ENCODE data around the gene PRCP. TPM values are rescaled to one million over a fixed set of nuclear protein-coding genes. Genes with fewer than 3 reads are reported as not detected.

Gene PRCP
- total RNA-seq, 1 experiment from 2014 or later = 36.0 TPM

- in situ Hi-C loops (cut with HindIII; ENCODE audit: low pct_unique_long_range_greater_than_20kb, low sequenced_read_pairs) = no loop called here
- DNase-seq (ENCODE audit: low read depth) = no peak
These were observed 89.9 kb downstream of the PRCP start for GRCh38 chr11:82810326-82810725.

DNA sequence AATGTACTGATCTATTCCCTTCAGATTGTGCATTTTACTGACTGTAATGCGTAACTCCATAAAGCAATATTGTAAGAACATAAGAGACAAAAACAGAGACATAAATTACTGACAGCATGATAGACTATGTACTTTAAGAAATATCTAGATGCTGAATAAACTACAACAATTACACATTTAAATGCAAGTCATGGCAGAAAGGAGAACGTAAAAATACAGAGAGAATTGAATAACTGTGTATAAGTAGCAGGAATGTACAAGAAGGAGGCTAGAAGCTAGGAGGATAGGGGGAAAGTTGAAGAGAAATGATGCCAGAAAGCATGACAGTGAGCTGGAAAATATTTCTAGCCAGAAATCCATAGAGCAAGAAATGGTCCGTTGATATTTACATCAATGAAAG, 92.6 kb downstream of the PRCP start:
- in situ Hi-C loops (cut with HindIII; ENCODE audit: low pct_unique_long_range_greater_than_20kb, low sequenced_read_pairs) = no loop called here
- DNase-seq (ENCODE audit: low read depth) = no peak

DNA sequence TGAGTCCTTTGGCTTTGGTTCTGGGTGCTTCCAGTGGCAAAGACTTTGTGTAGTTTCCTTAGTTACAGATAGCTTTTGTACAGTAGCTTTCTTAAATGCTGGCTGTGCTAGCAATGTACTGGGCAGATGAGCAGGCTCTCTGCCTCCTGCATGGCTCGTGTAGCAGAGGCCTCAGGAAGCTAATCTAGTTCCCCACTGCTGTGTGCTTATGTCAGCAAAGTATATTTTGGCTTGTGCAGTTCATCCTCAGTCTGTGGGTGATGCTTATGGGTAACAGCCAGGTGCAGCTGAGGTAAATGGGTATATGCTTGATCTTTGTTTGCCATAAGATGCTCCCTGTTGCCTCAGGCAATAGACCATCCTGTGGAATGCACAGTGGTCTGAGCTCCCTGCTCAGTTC, 97.5 kb downstream of the PRCP start:
- no peak for DNase-seq (ENCODE audit: low read depth)
- in situ Hi-C loops (cut with HindIII; ENCODE audit: low pct_unique_long_range_greater_than_20kb, low sequenced_read_pairs) = no loop called here

DNA sequence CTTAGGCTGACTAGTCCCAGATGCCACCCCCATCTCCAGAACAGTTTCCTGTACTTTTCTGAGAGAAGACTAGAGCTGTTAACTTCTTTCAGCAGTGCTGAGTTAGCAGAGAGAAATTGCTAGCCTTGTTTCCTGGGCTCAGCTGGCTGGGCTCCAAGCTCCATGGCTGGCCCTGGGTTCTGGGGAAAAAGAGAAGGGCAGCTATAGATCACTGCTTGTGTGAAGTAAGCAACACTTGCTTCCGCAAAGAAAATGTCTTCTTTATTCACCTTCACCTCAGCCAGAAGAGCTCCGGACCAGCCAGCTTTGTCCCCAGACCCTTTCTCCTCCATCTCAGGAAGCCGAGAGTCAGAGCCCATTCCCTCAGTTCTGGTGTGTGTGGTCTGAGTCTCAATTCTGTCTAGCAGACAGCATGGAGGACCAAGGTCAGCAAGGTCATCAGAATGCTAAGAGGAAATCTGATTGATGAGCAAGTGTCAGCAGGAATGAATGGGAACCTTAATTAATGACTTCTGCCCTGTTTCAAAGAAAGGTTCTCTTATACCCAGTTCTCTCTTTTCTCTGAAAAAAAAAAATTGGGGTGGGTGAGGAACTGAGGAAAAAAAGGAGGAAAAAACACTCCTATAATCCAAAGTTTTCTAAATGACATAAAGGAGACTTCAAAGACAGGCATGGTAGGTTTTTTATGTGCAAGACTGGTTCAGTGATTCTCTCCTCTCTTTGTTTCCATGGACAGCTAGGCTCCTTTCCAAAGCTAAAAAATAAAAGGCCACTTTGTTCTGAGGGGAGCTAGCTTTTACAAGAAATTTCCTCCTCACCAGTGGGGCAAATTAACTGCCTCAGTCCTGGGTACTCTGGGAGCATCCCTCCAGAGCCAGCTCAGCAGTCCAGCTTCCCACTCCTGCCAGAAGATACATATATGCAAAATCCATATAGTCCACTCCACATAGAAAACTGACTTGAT, 103.0 kb downstream of the PRCP start:
- in situ Hi-C loops (cut with HindIII; ENCODE audit: low pct_unique_long_range_greater_than_20kb, low sequenced_read_pairs) = no loop called here
- DNase-seq (ENCODE audit: low read depth) = no peak

- in situ Hi-C loops (cut with HindIII; ENCODE audit: low pct_unique_long_range_greater_than_20kb, low sequenced_read_pairs) = no loop called here
- DNase-seq (ENCODE audit: low read depth) = no peak
These were observed 105.7 kb downstream of the PRCP start for GRCh38 chr11:82794490-82794889.

DNA sequence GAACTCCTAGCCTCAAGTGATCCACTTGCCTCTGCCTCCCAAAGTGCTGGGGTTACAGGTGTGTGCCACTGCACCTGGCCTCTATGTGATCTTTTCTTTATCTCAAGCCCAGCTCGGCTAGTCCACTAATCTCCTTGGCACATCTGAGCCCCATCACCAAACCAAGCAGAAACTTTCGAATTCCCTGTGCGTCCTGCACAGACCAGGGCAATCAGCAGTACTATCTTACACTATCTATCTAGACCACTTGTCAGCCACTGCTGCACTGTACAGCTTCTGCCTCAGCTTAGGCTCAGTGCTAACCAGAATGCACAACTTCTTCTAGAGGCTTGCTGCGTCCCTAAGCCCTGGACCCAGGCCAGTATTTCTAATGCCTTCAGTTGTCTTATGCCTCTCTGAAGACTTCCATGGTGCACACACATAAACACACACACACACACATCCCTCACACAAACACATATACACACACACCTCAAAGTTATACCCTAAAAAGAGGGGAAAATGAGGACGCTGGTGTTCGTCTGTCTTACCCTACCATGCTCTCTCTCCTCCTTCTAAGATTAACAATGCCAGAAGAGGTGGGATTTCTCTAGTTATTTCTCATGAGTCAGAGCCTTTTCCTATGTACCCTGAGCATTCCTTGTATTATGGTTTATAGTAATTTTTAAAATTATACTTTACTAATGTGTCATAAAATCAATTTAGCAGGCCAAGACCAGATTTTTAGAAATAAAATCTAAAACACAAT, 107.2 kb downstream of the PRCP start:
- DNase-seq (ENCODE audit: low read depth) = no peak
- in situ Hi-C loops (cut with HindIII; ENCODE audit: low pct_unique_long_range_greater_than_20kb, low sequenced_read_pairs) = no loop called here

DNA sequence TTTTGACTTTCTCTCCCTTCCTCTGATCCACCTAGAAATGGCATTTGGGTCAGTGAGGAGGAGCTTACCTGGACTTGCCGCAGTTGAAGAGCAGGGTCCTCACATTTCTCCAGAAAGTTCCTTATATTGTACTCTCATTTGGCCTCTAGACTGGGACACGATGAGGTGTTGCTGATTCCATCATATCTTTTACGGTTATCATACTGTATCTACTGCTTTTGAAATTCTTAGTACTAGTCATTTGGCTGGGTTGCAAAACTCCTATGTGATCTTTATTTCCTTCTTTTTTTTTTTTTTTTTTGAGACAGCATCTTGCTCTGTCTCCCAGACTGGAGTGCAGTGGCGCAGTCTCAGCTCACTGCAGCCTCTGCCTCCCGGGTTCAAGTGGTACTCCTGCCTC, 107.9 kb downstream of the PRCP start:
- DNase-seq (ENCODE audit: low read depth) = no peak
- in situ Hi-C loops (cut with HindIII; ENCODE audit: low pct_unique_long_range_greater_than_20kb, low sequenced_read_pairs) = no loop called here

DNA sequence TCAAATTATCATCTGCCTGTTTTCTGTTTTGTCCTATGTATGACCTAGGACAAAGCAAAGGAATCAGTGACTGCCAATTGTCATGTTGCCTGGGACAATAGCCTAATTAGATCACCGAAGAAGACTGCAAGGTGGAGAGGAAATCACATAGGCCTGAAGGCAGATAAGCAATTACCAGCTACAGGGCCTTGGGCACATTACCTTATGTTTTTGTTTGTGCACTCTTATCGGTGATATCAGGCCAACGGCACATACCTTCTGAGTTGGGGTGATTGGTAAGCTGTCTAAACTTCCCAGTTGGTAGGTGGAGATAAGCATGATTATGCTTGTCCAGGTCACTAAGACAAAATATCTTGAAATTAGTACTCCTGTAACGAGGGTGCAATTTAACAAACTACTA, 108.5 kb downstream of the PRCP start:
- no peak for DNase-seq (ENCODE audit: low read depth)
- in situ Hi-C loops (cut with HindIII; ENCODE audit: low pct_unique_long_range_greater_than_20kb, low sequenced_read_pairs) = no loop called here

DNA sequence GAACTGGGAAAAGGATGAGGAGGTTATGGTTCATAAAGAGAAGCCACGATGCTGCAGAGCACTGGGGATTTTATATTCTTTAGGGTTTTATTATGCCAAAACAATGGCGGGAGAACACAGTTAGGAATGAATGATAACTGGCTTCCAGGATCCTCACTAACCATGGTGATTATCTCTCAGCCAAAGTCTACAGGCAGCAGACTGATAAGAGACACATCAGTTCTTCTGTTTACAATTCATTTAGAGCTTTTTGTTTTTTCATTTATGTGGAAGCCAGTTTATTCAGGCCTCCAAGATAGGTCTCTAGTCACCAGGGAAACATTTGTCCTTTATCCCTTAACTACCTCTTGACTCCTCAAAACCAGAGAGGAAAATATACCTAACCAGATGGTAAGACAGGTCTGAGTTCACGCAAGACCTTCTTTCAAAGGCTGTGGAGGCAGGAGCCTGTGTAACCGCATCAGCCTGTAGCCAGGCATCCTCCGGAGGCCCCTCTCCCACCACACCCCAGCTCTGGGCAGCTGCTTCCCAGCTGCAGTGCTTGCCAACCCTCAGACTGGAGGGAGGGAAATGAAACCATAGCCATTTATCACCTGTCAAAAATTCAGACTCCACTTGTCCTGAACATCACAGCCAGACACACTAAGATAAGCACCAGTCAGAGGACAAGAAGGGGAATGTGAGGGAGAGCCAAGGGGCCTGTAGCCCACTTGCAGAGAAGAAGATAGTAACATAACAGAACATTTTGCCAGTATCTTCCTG, 109.3 kb downstream of the PRCP start:
- no peak for DNase-seq (ENCODE audit: low read depth)
- in situ Hi-C loops (cut with HindIII; ENCODE audit: low pct_unique_long_range_greater_than_20kb, low sequenced_read_pairs) = no loop called here

DNA sequence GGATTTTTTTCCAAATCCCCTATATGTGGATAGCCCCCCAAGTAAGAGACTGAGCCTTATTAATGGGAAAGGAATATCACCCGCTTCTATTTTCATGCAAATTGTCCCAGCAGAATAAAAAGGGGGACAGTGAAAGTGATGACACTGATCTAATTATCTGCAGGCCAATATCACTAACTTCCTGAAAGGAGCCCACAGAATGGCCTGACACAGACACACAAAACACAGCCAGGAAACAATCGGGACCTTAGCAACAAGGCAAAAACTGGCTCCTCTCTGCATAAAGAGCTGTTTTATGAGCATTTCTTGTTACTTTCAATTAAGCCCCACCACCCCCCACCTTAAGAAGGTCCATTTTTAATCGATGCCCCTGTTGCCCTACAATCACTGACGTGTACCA, 112.2 kb downstream of the PRCP start:
- in situ Hi-C loops (cut with HindIII; ENCODE audit: low pct_unique_long_range_greater_than_20kb, low sequenced_read_pairs) = no loop called here
- DNase-seq (ENCODE audit: low read depth) = no peak

- DNase-seq (ENCODE audit: low read depth) = no peak
- in situ Hi-C loops (cut with HindIII; ENCODE audit: low pct_unique_long_range_greater_than_20kb, low sequenced_read_pairs) = no loop called here
These were observed 113.4 kb downstream of the PRCP start for GRCh38 chr11:82786836-82787235.

- no peak for DNase-seq (ENCODE audit: low read depth)
- in situ Hi-C loops (cut with HindIII; ENCODE audit: low pct_unique_long_range_greater_than_20kb, low sequenced_read_pairs) = no loop called here
These were observed 114.2 kb downstream of the PRCP start for GRCh38 chr11:82786001-82786400.

GRCh38 chr11:82782825-82783374, 117.3 kb downstream of the PRCP start:
- no peak for DNase-seq (ENCODE audit: low read depth)

GRCh38 chr11:82778776-82779175, 121.5 kb downstream of the PRCP start:
- in situ Hi-C loops (cut with HindIII; ENCODE audit: low pct_unique_long_range_greater_than_20kb, low sequenced_read_pairs) = no loop called here
- no peak for DNase-seq (ENCODE audit: low read depth)

More at GRCh38 chr11:82782825-82783374, 117.3 kb downstream of the PRCP start:
- in situ Hi-C loops (cut with HindIII; ENCODE audit: low pct_unique_long_range_greater_than_20kb, low sequenced_read_pairs) = no loop called here

GRCh38 chr11:82776377-82776776, 123.9 kb downstream of the PRCP start:
- in situ Hi-C loops (cut with HindIII; ENCODE audit: low pct_unique_long_range_greater_than_20kb, low sequenced_read_pairs) = no loop called here
- no peak for DNase-seq (ENCODE audit: low read depth)

DNA sequence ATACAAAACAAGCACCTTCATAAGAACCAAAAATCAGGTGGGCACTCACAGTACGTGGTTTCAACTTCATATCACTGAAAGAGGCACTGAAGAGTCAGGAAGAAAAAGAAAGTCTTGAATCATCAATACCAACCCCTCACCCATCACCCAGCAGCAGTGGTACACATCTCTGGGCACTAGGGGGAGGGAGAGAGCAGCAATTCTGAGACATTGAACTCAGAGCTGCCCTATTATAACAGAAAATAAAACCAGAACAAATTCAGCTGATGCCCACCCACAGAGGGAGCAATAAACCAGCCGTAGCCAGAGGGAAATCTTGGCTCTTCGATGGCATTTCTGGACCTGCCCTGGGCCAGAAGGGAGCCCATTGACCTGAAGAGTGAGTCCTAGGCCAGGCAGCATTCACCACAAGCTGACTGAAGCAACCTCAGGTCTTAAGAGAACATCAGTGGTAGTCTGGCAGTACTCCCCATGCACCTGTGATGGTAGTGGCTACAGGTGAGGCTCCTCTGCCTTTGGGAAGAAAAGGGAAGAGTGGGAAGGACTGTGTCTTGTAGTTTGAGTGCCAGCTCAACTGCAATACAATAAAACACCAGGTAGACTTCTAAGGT, 124.4 kb downstream of the PRCP start:
- peak; percentile 10 for DNase-seq (ENCODE audit: low read depth)
- in situ Hi-C loops (cut with HindIII; ENCODE audit: low pct_unique_long_range_greater_than_20kb, low sequenced_read_pairs) = no loop called here

DNA sequence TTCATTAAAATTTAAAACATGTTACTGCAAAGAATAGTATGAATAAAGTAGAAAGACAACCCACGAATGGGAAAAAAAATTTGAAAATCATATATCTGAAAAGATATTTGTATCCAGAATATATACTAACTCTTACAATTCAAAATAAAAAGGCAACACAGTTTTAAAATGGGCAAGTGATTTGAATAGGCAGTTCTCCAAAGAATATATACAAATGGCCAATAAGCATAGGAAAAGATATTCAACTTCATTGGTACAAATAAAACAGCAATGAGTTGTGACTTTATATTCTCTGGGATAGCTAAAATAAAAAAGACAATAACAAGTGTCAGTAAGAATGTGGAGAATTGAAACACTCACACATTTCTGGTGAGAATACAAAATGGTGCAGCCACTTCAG, 125.0 kb downstream of the PRCP start:
- in situ Hi-C loops (cut with HindIII; ENCODE audit: low pct_unique_long_range_greater_than_20kb, low sequenced_read_pairs) = no loop called here
- DNase-seq (ENCODE audit: low read depth) = no peak

Measured in Caki2 (cell line).